Esophagus squamous epithelium (tissue), 4 donors: Measurements from ENCODE around the gene NCOA5.

ENCODE experiments used
- CTCF ChIP-seq, 6 experiments: fragments of 450-650 bp in 4 of 6; fragments of 200-600 bp in 2 of 6; sonication (generic) in 2 of 6; IDR thresholded peaks; one replicate each; pipeline ENCODE4 v1.5.1; 2016 to 2019; ENCODE audit warnings: antibody characterized with exemption in 6 of 6, mild to moderate bottlenecking in 4 of 6, moderate library complexity in 4 of 6
- POLR2A ChIP-seq, 4 donors: fragments of 450-650 bp; IDR thresholded peaks; one replicate each; pipeline ENCODE4 v1.6.1; 2017; ENCODE audit warnings: antibody characterized with exemption in 4 of 4, mild to moderate bottlenecking in 4 of 4, moderate library complexity in 3 of 4

GRCh38 chr20:46122516-46123481 lies 33.0 kb upstream of the NCOA5 start:
- TF ChIP-seq CTCF (IDR thresholded peaks at IDR 0.05): no peak
- no peak for TF ChIP-seq POLR2A (IDR thresholded peaks at IDR 0.05)
